Amygdala (tissue), 56 donors: ENCODE data around the gene DACT2.
"Not testable (repeated sequence)": the region's sequence is repeated elsewhere in the genome, so short reads cannot be mapped to it uniquely, and the experiment has no call there.

Source experiments
- DNase-seq, 56 donors: peaks; one replicate each; lab custom pipeline; 2025; lab: John Stamatoyannopoulos, UW

DACT2 gene

DNA sequence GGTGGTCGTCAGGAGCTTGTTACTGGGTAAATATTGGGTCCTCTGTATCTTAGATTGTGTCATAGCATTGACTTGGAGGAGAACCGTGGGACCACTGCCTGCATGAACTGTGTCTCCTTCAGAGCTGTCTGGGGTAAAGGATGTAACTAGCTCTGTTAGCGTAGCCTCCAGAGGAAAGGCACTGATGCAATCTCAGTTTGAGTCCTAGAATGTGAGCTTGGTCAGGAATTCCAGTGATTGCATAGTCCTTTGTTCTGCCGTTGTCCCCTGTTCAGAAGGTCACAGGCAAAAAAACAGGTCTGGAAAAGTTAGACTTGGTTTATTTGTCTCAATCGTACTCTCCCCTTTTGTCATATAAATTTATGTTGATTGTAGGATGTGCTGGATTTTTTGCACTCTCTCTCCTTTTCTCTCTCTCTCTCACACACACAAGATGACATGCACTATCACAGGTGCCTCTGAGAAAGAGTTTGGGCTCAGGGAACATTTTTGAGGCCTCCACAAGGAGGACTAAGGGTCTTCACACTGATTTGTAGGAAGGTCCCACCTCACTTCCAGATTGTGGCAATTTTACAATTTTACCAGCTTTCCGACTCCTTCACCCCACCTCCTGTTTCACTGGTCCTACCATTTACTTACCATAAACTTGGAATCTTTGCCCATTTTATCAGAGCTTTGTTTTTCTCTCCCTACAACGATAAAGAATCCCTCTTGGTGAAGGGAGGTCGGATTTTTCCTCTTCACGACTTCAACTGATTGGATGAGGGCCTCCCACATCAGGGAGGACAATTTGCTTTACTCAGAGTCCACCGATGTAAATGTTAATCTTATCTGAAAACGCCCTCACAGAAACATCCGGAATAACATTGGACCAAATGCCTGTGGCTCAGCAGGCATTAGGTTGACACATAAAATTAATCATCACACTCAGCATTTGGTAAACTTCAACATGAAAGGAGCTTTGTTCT is 7.0 kb upstream of the DACT2 start:
- no peak for DNase-seq

DNA sequence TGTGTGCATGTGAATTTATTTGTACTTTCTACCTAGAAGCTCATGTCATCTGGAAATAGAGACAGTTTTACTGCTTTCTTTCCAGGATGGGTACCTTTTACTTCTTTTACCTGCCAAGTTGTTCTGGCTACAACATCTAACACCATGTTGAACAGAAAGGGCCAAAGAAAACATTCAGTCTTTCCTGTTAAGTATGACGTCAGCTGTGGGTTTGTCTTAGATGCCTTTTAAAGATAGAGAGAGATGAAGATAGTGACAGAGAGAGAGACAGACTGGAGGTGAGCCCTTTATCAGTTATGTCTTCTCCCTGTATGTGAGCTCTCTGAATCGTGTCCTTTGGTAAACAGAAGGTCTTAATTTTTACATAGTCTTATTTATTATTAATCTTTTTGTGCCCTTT is 3.4 kb upstream of the DACT2 start:
- DNase-seq, result no peak

DNA sequence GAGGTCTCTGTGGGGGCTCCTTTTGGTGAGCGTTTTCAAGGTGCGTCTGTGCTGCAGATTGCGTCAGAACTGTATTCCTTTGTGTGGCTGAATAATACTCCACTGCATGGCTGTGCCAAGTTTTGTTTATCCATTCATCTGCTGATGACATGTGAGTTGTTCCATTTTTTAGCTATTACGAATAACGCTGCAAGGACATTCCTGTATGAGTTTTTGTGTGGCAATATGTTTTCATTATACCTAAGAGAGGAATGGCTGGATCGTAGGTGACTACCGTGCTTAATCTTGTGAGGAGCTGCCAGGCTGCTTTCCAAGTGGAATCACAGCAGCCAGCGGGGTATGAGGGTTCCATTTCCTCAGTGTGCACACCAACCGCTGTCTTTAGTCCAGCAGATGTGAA is 1.1 kb upstream of the DACT2 start:
- no peak for DNase-seq

DNA sequence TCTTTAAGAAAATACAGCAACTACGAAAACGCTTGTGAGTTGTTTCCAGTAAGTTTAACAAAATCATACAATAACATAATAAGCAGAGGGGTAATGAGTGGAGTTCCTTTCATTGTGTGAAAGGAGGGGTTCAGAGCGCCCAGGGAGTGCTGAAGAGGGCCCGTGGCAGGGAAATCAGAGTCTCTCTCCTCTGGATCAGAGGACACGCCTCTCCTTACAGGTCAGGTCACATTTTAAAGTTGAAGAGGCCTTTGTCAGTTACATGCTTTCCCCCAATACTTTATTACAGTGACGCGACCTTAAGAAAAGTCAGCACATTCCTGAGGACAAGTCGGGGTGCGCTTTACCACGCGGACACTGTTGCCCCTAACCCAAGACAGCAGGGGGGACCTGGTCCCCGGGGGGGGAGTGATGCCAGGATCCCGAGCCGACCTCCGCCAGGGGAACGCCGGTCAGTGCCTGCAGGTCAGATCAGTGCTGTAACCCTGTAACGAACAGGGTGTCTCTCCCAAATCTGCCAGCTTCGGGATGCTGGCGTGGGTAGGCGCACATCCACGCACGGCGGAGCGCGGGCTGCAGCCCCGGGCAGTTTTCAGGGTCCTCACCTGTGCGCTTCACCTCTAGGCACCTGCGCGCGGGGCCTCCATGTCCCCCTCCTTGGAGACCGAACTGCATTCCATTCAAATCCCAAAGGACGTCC is 848 bp downstream of the DACT2 start:
- DNase-seq, result no peak

DNA sequence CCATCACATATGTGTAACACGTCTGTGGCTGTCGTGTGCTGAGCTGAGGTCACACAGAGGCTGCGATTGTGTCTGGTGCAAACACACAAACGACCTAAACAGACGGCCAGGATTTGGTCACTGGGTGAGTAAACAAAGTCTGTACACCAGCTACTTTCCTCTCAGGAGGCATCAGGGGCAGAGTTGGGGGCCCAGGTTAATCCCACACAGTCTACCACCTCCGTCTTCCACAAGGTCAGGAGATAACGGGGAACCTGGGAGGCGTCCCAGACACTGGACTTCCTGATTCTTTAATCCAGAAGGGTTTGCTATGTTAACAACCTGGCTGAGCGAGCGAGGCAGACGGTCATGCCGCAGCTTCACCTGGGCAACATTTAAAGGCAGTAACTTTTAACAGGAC is 1.5 kb downstream of the DACT2 start:
- DNase-seq, result no peak

DNA sequence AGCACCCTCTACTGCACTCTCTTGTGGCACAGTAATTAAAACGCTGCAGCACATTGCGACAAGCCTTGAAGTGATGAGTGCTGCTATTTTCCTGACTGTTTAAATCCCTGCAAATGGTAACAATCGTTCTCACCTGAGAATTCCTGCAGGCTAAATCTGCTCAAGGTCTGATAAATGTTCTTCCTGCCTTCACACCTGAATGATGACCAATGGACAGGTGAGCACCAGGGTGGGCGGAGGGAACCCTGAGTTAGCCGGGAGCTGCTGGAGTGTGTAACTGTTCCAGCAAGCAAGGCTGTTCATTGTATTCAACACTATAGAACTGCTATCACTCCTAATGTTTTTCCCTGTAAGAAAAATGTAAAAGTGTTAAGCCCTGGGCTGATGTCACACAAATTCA is 4.0 kb downstream of the DACT2 start:
- no peak for DNase-seq

DNA sequence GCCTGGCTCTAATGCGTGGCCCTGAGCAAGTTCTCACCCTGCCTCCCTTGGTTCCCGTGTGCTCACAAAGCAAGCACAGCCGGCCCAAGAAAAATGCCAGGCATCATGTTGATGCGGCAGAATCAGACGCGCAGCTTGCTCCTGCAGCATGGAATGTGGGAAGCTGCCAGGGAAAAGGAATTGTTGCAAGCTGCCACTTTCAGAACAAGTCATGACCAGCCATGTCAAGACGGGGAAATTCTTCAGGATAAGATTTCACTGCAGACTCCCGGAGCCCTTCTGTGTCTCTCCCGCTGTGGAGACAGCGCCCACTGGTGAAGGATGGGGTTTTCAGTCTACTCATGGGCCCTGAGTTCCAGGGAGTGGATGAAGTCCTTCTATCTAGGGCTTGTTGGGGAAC is 4.6 kb downstream of the DACT2 start:
- DNase-seq, result no peak

DNA sequence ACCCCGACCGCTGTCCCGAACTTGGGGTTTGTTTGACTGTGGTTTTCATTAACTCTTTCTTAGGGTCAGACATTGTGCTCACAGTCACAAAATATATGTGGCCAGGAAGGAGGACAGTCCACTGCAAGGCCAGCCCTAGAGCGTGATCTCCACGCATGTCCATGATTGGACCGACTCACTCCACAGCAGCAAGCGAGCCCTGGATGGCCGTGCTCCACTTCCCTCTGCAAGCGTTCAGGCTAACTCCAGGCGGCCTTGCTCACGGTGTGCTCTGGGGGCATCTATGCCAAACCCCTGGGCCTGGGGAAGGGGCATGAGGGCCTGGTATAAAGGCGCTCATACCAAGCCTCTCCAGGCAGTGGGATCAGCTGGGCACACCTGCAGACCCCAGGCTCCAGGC is 5.6 kb downstream of the DACT2 start:
- DNase-seq, result no peak

DNA sequence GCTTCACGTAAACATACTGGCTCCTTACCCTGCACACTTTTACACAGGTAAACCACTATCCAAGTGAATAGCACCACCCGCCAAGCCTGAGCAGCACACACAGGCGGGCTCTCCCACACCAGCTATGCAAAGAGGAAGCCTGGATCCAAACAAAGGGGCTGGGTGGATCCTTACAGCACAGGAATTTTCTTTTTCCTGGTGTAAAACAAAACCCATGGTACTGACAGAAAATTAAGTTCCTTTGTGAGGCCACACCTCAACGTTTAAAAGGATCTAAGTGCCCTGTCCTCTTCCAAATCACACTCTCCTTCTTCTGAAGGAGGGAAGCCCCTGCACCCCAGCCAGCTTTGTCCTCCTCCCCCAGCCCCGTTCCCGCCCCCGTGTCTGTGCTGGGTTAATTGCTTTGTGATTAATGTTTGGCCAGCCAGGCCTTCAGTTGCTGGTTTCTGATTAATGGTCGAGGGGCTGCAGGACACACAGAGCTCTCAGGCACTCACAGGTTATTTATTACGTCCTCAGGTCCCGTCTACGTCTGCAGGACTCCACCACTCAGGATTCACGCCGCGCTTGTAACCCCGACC is 6.1 kb downstream of the DACT2 start:
- no peak for DNase-seq

DNA sequence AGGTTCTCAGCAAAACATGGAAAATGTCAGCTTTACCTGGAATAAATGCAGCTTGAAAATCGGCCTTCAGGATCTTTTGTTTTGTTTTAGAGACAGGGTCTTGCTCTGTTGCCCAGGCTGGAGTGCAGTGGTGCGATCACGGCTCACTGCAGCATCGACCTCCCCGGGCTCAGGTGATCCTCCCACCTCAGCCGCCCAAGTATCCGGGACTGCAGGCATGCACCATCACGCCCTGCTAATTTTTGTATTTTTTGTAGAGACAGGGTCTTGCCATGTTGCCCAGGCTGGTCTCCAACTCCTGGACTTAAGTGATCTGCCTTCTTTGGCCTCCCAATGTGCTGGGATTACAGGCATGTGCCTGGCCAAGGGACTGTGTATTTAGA is 7.5 kb downstream of the DACT2 start:
- not testable (repeated sequence) for DNase-seq

DNA sequence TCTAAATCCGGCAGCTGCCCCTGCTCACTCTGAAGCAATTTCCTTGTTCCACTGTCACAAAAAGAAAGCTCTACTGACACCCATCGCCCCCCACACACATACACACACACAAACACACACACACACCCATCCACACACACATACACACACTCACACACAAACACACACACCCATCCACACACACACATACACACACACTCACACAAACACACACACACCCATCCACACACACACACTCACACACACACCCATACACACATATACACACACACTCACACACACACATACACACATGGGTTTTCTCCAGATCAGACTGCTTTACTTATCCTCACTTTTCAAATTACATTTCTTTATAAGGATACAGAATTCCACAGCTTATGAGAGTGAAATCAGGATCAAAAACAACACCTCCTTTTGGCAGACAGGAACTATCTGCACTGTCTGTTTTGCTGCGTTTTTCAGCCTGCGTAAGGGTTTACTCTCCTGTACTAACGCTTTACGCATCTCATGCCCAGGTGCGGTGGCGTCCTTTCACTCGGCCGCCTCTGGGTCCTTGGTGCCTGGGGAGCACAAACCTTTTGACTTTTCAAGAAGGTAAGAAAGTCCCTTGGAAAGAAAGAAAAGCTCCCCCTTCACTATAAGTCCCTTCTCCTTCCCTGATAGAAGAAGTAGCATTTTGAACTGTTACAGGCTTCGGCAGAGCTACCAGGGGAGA is 8.0 kb downstream of the DACT2 start:
- DNase-seq, result no peak

DNA sequence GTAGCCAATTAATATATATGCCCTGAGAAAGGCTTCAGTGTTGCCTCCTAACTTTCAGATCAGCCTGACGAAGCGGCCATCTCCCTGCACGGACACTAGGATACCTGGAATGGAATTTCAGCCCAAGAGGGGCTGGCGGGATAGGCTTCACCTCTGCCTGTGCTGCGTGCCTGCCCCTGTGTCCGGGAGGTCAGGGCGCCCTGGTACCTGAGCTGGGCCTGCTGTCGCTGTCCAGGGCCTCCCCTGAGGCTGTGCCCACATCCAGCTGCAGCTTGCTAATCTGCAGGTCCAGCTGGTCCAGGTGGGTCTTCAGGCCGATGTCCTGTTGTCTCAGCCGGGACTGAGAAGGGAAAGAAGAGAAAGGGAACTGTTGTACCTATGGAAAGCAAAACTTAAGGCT is 8.6 kb downstream of the DACT2 start:
- DNase-seq, result no peak

DNA sequence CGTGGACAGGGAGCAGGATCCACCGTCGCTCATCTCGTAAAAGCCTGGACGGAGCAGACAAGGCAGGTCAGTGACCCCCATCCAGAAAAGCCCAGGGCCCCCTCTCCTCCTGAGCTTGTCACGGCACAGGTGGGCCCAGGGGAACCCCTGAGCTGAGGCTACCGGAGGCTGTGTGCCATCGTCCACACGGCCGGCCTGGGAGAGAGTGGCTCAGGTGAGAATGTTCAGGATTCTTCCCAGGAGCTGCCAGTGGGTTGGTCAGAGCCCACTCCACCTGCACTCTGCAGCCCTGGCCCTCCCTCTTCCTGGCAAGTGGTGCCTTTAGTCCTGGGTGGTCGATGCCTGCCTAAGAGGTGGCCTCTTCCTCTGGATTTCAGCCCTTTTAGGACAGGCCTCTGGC is 9.2 kb downstream of the DACT2 start:
- no peak for DNase-seq

DNA sequence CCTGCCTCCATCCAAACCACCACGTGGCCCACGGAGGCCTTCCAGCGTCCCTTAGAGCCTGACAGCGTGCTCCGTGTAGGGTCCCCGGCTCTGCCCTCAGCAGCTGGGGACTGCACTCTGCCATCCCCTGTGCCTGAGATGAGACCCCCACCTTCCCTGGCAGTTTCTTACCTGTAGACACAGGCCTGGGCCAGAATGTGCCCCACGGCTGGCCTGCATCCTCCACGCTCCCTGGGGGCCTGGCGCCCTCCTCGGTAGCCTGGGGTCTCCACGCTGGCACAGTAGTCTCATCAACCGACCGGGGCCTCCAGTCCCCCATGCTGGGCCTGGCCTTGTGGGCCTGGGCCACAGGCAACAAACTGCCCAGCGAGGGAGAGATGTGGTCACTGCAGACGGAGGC is 9.6 kb downstream of the DACT2 start:
- no peak for DNase-seq

DNA sequence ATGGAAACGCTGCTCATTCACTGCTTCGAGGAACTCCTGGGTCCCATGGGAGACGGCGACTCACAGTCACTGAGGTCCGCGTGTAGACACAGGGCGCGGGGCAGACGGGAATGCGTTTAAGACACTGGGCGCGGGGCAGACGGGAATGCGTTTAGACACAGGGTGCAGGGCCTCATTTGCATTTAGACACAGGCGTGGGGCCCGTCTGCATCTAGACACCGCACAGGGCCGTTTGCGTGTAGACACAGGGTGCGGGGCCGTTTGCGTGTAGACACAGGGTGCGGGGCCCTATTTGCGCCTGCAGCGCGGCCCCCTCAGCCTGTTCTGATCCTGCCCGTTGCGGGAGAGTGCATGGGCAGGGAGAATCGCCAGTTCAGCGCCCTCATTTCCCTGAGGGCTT is 10.4 kb downstream of the DACT2 start:
- DNase-seq, result no peak

DNA sequence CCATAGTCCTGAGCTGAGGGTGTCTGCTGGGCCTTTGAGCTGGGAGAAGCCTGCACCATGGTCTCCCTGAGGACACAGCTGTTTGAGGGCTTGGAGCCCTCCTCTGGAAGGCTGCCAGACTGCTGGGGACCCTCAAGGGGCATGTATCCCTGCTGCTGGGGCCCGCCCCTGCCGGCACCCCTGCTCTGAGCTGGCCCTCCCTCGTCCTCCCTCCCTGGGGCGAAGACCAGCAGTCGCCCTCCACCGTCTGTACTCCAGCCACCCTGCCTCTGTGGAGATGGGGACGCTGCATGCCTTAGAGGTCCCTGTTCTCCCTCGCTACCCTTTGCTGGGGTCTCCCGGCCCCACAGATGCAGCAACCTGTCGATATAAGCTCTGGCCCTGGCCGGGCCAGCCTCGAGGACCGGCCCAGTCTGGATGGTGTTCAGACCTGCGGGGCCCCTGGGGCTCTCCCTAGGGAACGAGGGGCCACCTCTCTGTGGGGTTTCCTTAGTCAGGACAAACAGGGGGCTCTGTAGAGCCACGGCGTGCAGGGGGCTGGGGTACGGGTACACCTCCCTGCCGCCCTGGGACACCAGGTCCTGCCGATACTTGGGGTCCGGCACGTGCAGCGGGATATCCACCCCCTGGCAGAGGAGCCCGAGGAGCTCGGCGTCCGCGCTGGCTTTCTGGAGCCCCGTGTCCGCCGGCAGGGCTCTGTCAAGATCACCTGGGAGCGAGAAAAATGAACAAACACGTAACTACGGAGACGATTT is 11.0 kb downstream of the DACT2 start:
- DNase-seq, result no peak

DNA sequence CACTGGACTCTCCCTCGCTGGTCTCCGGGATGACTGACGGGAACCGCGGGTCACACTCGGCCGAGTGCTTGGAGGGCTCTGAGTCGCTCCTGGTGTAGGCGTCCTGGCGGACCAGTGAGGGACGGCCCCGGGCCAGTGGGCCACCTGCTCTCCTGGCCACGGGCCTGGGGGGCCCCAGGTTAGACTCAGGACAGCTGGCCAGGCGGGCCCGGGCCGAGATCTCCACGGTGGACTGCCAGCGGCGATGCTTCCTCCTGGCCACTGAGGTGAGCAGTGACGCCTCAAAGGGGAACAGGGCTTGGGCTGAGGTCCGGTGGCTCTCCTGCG is 11.9 kb downstream of the DACT2 start:
- no peak for DNase-seq

DNA sequence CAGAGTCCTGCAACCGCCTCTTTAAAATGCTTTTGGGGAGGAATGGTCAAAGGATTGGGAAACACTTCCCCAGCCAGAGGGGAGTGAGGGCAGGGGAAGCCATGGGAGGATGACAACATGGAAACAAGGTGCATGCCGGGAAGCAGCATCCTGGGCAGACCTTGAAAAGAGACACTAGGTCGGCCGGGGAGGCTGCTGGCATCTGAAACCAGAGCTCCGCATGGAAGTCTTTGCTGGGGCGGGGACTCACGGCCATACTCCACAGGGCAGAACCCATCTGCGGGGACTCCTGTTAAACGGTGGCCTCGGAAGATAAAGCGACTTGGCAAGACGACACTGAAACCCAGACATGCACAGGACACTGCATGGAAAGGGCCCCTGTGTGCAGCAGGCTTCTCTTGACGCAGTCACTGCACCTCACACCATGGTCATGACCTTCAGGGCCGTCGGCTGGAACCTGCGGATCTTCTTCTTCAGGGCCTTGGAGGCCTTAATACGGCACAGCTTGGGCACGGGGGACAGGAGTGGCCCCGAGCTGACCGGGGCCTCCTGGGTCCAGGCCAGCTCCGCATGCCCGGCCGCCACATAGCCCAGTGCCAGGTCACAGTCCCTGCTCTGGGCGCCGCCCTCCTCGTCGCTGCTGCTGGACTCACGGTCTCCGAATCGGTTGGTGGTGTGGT is 12.4 kb downstream of the DACT2 start:
- DNase-seq, result no peak

DNA sequence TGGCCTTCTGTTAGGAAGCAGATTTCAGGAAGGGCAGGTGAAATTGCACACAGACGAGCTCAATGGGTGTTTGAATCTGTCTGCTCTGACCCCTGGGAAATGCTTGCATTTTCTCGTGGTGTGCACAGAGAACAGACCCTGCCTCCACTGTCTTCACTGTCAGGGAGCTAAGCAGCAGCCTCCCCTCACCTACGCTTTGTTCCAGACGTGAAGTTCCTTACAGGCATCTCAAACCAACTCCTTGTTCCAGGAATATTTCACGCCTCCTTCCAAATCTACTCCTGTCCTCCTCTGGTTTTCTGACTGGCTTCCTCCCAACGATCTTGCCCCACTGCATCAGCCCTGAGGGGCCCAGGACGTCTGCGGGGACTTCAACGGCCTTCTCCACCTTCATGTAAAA is 13.7 kb downstream of the DACT2 start:
- no peak for DNase-seq
